NB4 (cell line): ENCODE results near the gene PAK5.

Source experiments
- DNase-seq: peaks from one replicate; pipeline ENCODE4 v3.0.0; 2010; ENCODE audit warnings: low read depth
- H3K4me3 ChIP-seq: one replicate; pipeline ENCODE4 v1.5.1; 2011; ENCODE audit warnings: mild to moderate bottlenecking, low read depth, low read length, moderate library complexity
- MYC ChIP-seq: IDR thresholded peaks from 2 replicates; pipeline ENCODE4 v1.6.1; 2011; ENCODE audit warnings: low read depth, low read length
- POLR2A ChIP-seq: IDR thresholded peaks from 2 replicates; pipeline ENCODE4 v1.6.1; 2011; ENCODE audit warnings: mild to moderate bottlenecking; ENCODE audit not compliant: insufficient read length; ENCODE audit errors: extremely low read depth
- TF ChIP-seq, protein P1 (sequence below): IDR thresholded peaks from one replicate; pipeline ENCODE4 v1.5.1; 2012; ENCODE audit warnings: low read depth, low read length
- TF ChIP-seq, protein P2 (sequence below): IDR thresholded peaks from 2 replicates; pipeline ENCODE4 v1.6.1; 2011; ENCODE audit warnings: low read depth, low read length

The PAK5 gene

DNA sequence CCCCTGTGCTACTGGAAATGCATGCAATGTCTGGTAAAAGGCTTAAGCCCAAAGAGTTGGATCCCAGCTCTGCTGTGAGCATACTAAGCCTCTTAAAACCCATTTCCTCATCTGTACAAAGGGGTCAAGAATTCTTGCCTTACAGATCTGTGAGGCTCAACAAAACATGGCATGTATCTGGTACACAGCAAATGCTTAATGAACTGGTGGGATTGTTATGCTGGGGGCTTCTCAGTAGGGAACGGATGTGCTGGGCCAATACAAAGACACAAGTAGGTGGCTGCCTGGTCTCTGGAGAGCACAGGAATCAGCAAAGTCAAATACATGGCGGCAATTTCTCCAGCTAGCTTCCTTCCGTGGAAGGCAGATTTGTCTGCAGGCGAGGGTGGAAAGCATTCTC lies 262.2 kb downstream of the PAK5 start:
- no peak overlapping the region for H3K4me3 ChIP-seq
- DNase-seq, result no peak
- TF ChIP-seq MYC (no peak), POLR2A (no peak)
- TF ChIP-seq, protein P1, sequence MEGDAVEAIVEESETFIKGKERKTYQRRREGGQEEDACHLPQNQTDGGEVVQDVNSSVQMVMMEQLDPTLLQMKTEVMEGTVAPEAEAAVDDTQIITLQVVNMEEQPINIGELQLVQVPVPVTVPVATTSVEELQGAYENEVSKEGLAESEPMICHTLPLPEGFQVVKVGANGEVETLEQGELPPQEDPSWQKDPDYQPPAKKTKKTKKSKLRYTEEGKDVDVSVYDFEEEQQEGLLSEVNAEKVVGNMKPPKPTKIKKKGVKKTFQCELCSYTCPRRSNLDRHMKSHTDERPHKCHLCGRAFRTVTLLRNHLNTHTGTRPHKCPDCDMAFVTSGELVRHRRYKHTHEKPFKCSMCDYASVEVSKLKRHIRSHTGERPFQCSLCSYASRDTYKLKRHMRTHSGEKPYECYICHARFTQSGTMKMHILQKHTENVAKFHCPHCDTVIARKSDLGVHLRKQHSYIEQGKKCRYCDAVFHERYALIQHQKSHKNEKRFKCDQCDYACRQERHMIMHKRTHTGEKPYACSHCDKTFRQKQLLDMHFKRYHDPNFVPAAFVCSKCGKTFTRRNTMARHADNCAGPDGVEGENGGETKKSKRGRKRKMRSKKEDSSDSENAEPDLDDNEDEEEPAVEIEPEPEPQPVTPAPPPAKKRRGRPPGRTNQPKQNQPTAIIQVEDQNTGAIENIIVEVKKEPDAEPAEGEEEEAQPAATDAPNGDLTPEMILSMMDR, result no peak
- TF ChIP-seq, protein P2, sequence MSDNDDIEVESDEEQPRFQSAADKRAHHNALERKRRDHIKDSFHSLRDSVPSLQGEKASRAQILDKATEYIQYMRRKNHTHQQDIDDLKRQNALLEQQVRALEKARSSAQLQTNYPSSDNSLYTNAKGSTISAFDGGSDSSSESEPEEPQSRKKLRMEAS, result no peak

DNA sequence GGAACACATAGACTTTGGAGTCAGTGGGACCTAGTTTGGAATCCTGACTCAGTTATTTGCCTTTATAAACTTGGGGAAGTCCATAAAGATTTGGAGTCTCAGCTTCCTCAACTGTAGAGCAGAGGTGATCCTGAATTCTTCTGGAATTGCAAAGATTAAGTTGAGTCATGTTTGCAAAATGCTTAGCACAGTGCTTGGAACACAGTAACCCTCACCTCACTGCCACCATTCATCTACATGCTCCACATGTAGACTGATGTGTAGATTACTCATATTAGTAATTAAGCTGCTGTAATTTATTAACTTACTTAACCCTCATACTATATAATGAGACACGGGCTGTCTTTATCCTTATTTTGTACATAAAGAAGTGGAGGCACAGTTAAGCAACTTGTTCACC lies 263.0 kb downstream of the PAK5 start:
- TF ChIP-seq, protein P1, result no peak
- TF ChIP-seq, protein P2, result no peak
- TF ChIP-seq MYC (no peak), POLR2A (no peak)
- no peak overlapping the region for H3K4me3 ChIP-seq
- DNase-seq, result no peak

DNA sequence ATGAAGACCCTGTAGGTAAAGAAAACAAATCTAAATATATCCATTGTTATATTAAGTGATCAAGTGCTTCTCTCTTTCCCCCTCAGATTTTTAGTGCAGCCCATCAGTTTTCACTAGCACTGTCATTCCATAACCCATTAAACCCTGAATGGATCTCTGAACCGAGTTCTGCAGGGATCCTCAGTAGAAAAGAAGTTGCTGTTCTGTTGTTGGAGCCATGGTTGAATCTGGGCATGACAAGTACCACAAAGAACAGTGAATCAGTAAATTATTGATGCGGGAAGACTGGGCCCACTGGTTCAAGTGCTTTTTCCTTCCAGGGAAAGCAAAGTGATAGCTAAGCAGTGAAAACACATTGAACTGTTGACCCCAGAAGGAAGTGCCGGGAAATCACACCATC lies 264.1 kb downstream of the PAK5 start:
- H3K4me3 ChIP-seq, result no peak overlapping the region
- no peak for DNase-seq
- TF ChIP-seq, protein P2, result no peak
- TF ChIP-seq POLR2A (no peak), MYC (no peak)
- TF ChIP-seq, protein P1, result no peak

DNA sequence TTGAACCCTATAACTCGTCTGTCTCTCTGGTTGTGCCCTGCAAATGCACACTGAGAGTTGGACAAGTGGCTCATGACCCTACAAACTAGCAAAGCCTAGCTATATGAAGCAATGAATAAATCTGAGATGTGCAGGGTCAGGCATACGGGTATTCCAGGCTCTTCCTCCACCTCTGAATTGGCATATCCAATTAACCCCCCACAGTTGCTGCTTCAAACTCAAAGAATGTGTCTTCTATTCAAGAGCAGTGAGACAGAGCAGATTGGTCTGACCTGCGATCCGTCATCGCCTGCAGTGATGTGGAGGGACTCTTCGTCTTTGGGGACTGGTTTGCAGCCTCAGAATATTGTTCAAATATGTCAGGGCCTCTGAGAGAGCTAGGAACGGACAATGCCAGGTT lies 264.7 kb downstream of the PAK5 start:
- no peak for DNase-seq
- no peak for TF ChIP-seq MYC
- no peak for TF ChIP-seq POLR2A
- TF ChIP-seq, protein P1, result no peak
- TF ChIP-seq, protein P2, result no peak
- H3K4me3 ChIP-seq, result no peak overlapping the region

DNA sequence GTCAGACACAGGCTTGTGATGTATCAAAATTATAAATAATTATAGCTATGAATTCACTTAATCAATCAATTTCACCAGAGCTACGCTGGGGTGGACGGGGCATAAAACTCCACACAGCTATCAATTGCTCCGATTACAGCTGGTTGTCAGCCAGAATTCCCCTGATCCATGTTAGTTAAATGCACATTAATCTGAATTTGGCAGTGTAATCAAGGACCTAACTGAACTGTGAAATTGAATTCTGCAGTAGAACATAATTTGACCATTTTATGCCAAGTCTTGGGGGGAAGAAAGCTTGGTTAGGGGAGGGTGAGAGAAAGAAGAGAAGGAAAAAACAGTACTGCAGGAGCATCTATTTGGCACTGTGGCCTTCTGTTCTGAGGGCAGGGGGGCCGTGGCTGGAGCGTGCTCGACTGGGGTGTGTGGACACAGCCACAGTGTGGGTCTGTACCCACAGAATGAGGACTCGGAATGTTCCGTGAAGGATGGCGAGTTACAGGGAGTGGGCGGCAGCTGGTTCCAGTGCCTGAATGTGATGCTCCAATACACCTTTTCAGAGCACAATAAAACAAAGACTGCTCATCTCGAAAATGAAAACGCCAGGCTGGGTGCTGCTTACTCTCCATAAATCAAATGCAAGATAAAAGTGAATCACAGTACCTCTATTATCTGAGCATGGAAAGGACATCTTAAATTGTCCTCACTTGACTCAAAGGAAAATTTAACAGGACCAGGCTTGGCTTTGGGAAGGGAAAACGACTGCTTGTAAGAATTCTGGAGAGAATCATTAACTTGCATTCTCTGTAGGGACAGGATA lies 265.3 kb downstream of the PAK5 start:
- DNase-seq, result no peak
- H3K4me3 ChIP-seq, result no peak overlapping the region
- TF ChIP-seq POLR2A (no peak), MYC (no peak)
- TF ChIP-seq, protein P2, result no peak
- TF ChIP-seq, protein P1, result no peak
